Mucosa of stomach (tissue), 1 donor: ENCODE results near the gene ERP29.
"Not testable (repeated sequence)": the region's sequence is repeated elsewhere in the genome, so short reads cannot be mapped to it uniquely, and the experiment has no call there.

Experiments
- H3K27me3 ChIP-seq: one replicate; pipeline ENCODE4 v1.7.0; 2013; ENCODE audit warnings: mild to moderate bottlenecking, low read length; ENCODE audit not compliant: control insufficient read depth, insufficient read depth
- H3K36me3 ChIP-seq: one replicate; pipeline ENCODE4 v1.7.0; 2013; ENCODE audit warnings: low read length; ENCODE audit not compliant: control insufficient read depth, insufficient read depth
- H3K4me1 ChIP-seq: one replicate; pipeline ENCODE4 v1.7.0; 2013; ENCODE audit warnings: mild to moderate bottlenecking, low read length; ENCODE audit not compliant: control insufficient read depth, insufficient read depth
- H3K4me3 ChIP-seq: one replicate; pipeline ENCODE4 v1.7.0; 2013; ENCODE audit warnings: low read length
- H3K9ac ChIP-seq: one replicate; pipeline ENCODE4 v1.7.0; 2013; ENCODE audit warnings: mild to moderate bottlenecking, low read length, moderate library complexity
- H3K9me3 ChIP-seq: one replicate; pipeline ENCODE4 v1.7.0; 2013; ENCODE audit warnings: mild to moderate bottlenecking, low read length, moderate library complexity; ENCODE audit not compliant: control insufficient read depth
- donor health status: Pancreatic carcinoma.

ERP29 gene

DNA sequence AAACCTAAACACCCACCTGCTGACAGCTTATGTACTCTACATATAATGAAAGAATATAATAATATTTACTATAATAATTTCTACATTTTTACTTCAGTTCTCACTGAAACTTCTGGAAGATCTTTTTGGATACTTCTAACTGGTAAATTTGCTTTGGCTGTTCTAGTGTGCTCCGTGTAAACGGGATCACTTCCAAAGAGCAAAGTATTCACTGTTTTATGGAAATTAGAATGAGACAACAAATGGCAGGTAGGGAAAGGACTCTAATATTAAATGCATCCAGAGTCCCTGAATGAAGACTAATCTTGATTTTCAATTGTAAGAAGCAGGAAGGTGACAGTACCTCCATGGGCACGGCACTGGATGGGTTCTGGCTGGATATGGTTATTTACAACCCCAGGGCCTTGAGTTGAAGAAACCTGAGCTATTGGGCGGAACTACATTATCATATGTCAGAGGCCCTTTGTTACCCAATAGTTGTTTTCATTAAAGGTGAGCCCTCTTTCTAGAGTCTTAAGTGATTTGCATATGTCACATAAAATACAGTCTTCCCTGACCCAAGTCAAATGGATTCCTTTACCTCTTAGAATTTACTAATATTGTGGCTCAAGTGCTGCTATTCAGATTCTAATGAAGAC, 10.7 kb downstream of the ERP29 start:
- H3K4me1 ChIP-seq = no peaks in the 10 kb centered on the region
- no peaks in the 10 kb centered on the region for H3K27me3 ChIP-seq
- peaks cover 4% of the 10 kb centered on the region for H3K36me3 ChIP-seq
- no peak overlapping the region for H3K4me3 ChIP-seq
- no peaks in the 10 kb centered on the region for H3K9me3 ChIP-seq
- H3K9ac ChIP-seq = no peak overlapping the region

DNA sequence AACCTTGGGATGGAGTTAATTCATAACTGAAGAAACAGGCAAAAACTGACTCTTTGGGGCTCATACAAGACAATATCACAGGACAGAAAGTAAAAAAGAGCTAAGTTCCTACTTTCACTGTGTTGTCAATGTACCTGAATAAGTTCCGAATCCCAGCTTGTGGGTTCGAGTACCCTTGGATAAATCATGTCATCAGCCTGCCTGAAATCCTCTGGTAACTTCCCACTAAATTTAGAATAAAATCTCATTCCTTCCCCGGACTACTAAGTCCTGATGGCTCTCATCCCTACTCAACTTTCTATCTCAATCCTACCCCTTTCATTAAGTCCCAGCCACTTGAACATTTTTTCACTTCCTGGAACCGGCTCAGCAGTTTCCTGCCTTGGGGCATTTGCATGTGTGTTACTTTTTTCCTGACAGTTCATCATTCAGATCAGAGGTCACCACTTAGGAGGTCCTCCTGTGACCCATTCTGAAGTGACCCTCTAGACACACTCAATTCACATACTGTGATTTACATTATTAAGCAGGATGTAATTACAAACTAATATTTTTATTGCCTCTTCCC, 12.7 kb downstream of the ERP29 start:
- Histone ChIP-seq H3K4me3 (no peak overlapping the region), H3K9ac (no peak overlapping the region), H3K9me3 (no peaks in the 10 kb centered on the region), H3K27me3 (no peaks in the 10 kb centered on the region), H3K36me3 (peaks cover 4% of the 10 kb centered on the region), H3K4me1 (no peaks in the 10 kb centered on the region)

DNA sequence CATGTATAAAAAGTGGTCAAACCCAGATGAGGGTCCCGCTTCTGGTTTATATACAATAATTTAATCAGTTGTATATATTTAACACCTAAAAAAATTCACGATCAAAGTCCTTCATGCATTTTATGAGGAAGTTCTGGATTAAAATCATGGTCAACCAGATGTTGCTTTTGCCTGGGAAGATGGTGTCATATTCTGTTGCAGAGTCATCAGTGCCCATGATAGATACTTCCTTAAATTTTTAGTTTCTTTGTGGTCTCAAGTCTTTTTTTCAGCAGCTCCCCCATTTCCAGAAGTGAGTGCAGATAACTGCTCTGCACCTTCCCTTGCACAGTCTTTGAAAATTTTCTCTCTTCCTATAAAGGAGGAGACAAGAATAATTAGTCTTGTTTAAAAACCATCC, 16.1 kb downstream of the ERP29 start:
- no peaks in the 10 kb centered on the region for H3K27me3 ChIP-seq
- no peak overlapping the region for H3K9ac ChIP-seq
- H3K36me3 ChIP-seq = peaks cover 6% of the 10 kb centered on the region

DNA sequence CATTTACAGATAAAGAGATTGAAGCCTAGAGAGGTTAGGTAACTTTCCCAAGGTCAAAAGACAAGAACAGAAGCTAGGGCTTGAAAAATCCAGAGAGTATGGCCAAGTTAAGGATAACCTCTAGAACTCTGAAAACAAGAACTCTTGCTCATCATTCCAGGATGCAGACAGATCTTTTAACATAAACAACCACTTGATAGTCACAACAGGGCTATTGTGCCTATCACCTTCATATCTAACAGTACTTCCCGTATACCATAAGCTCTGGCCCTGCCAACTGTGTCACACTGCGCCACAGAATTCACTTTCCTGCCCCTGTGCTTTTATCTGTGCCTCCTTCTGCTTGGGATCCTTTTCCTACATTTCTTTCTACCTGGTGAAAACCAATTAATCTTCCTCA, 18.2 kb downstream of the ERP29 start:
- Histone ChIP-seq H3K27me3 (no peaks in the 10 kb centered on the region), H3K36me3 (peaks cover 6% of the 10 kb centered on the region), H3K9me3 (no peaks in the 10 kb centered on the region), H3K4me1 (no peaks in the 10 kb centered on the region), H3K4me3 (no peak overlapping the region), H3K9ac (no peak overlapping the region)

More for the DNA sequence above, 16.1 kb downstream of the ERP29 start:
- Histone ChIP-seq H3K9me3 (no peaks in the 10 kb centered on the region), H3K4me3 (no peak overlapping the region), H3K4me1 (no peaks in the 10 kb centered on the region)

DNA sequence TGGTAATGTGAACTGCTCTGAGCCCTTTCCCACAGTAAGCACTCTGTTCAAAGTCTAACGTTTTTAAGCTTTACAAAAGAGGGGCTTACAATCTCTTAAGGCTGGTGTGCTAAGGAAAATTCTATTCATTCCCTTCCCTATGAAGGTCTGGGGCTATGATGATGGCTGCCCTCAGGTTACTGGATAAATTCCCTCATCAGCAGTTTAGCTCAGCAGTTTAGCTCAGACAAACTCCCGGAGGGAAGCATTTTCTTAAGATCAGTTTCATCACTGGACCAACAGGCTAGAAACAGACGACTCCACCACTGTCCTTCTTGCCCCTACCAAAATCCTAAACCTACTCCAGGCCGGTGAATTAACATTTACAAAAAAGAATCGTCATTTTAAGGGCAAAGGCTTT, 19.1 kb downstream of the ERP29 start:
- H3K36me3 ChIP-seq = peaks cover 6% of the 10 kb centered on the region

DNA sequence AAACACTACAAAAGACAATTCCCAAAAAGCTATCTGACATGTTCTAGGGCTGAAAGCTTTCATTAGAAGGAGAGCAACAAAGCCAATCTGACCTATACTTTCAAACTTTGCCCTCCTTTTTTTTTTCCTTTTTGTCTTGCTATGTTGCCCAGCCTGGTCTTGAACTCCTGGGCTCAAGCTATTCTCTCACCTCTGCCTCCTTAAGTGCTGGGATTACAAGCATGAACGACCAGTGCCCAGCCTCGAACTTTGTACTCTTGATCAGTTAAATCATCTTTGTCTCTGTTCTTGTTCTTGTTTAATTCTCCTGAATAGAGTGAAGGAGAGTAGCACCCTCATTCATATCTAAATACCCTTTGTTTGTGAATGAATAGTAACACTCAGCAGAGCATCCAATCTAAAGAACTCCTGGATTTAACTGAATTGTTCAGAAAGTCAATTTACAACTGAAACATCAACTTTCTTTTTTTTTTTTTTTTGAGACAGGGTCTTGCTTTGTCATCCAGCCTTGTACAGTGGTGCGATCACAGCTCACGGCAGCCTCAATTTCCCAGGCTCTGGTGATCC, 22.1 kb downstream of the ERP29 start:
- H3K9ac ChIP-seq = no peak overlapping the region
- no peaks in the 10 kb centered on the region for H3K9me3 ChIP-seq
- H3K4me3 ChIP-seq = no peak overlapping the region
- no peaks in the 10 kb centered on the region for H3K4me1 ChIP-seq
- no peaks in the 10 kb centered on the region for H3K27me3 ChIP-seq
- peaks cover 6% of the 10 kb centered on the region for H3K36me3 ChIP-seq

More for the DNA sequence above, 19.1 kb downstream of the ERP29 start:
- Histone ChIP-seq H3K4me1 (no peaks in the 10 kb centered on the region), H3K9ac (no peak overlapping the region), H3K4me3 (no peak overlapping the region), H3K27me3 (no peaks in the 10 kb centered on the region), H3K9me3 (no peaks in the 10 kb centered on the region)

DNA sequence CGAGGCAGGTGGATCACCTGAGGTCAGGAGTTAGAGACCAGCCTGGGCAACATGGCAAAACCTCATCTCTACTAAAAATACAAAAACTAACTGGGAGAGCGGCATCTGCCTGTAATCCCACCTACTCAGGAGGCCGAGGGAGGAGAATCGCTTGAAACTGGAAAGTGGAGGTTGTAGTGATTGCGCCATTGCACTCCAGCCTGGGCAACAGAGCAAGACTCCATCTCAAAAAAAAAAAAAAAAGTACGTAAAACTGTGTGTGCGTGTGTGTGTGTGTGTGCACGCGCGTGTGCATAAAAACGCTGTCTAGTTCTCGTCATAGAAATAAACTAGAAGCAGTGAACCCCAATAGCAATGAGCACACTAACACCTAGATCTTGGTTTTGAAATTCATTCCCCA, 23.4 kb downstream of the ERP29 start:
- H3K9me3 ChIP-seq, H3K4me3 ChIP-seq, H3K9ac ChIP-seq, H3K4me1 ChIP-seq, H3K36me3 ChIP-seq, H3K27me3 ChIP-seq: not testable (repeated sequence)

DNA sequence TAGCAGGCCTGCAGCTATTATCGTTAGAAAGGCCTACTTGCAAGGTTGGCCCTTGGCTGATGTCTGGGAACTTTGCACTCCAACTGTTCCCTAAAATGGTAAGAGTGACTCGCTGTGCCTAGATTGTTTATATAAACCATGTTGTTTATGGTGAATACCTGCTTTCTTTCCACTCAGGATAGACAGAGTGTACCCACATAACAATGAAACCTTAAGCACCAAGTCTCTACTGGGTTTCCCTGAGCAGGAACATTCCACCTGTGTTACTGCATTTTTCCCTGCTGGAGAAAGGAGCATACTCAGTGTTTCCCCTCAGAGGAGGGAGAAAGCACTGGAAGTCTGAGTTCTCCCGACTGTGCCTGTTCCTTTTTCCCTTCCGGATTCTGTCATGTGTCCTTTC, 32.8 kb downstream of the ERP29 start:
- Histone ChIP-seq H3K4me3 (no peak overlapping the region), H3K9me3 (no peaks in the 10 kb centered on the region), H3K36me3 (peaks cover 7% of the 10 kb centered on the region), H3K27me3 (no peaks in the 10 kb centered on the region), H3K9ac (no peak overlapping the region), H3K4me1 (no peaks in the 10 kb centered on the region)

DNA sequence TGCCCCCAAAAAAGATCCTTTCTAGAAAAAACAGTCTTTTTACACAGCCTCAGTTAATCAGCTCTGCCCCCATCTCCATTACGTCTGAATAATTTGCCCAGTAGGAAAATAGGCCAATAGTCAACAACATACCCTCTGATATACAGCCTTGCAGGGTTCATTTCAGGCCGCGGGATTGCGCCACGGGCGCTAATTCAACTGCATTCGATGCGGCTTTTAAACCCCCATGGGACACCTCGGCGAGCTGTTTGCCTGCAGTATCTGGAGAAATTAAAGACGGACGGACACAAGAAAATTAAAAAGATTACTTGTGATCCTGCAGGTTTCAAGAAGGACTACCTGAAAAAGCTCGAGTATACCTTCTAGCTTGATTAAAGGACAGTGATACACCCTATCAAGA, 36.1 kb downstream of the ERP29 start:
- no peaks in the 10 kb centered on the region for H3K36me3 ChIP-seq
- H3K4me1 ChIP-seq = no peaks in the 10 kb centered on the region

DNA sequence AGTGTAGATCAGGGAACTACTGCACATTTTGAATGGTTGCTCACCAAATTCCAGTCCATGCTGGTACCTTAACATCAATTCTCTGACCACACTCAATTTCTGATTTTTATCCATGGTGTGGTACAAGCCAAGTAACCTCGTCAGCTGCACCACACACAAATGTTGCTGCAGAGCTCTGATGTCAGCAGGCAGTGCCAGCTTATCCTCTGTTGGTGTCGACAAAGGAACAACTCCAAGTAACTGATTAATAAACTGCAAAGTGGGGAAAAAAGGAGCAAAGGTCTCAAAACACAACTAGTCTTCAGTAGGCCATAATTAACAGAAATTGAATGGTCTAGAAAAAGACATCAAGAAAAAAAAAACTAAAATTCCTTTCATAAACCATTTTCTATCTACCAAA, 47.9 kb downstream of the ERP29 start:
- Histone ChIP-seq H3K9me3 (no peaks in the 10 kb centered on the region), H3K9ac (no peak overlapping the region), H3K4me1 (no peaks in the 10 kb centered on the region), H3K27me3 (no peaks in the 10 kb centered on the region), H3K36me3 (no peaks in the 10 kb centered on the region), H3K4me3 (no peak overlapping the region)

More for the DNA sequence above, 36.1 kb downstream of the ERP29 start:
- Histone ChIP-seq H3K4me3 (no peak overlapping the region), H3K9ac (no peak overlapping the region), H3K27me3 (no peaks in the 10 kb centered on the region), H3K9me3 (no peaks in the 10 kb centered on the region)

DNA sequence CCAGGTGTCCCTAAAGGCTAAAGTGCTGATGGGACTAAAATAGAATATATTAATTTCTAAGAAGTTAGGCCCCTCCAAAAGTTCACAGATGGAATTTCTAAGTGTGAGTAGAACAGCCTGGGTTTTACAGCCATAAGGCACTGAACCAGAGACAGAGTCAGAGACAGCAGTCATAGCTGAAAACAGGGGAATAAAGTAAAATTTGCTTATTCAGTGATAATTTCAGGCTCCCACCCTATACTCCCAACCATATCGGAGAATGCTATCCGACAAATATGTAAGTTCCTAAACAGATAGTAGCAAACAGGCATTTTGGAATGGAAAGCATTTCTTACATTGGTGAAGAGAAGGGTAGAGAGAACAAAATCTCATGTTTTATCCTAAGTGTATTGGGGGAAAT, 50.0 kb downstream of the ERP29 start:
- no peak overlapping the region for H3K4me3 ChIP-seq
- H3K9ac ChIP-seq = no peak overlapping the region
- no peaks in the 10 kb centered on the region for H3K27me3 ChIP-seq
- no peaks in the 10 kb centered on the region for H3K4me1 ChIP-seq
- H3K36me3 ChIP-seq = peaks cover 6% of the 10 kb centered on the region
- H3K9me3 ChIP-seq = no peaks in the 10 kb centered on the region

DNA sequence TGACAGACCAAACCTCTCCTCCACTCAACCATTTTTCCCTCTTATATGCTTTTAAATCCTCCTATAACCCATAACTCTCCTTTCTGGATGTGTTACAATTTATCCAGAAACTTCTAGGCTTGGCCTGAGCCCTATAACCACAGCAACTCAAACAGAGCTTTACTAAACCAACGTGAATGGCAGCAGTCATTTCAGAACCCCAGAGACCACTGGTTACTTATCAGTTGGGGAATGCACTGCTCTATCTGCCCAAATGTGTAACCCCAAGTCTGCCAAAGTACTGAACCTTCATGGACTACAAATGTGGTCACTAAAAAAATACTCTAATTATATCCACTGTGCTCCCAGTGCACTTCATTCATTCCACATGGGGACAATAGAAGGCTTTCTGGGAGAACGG, 53.3 kb downstream of the ERP29 start:
- H3K4me1 ChIP-seq = no peaks in the 10 kb centered on the region
- no peak overlapping the region for H3K9ac ChIP-seq
- no peaks in the 10 kb centered on the region for H3K27me3 ChIP-seq
- H3K4me3 ChIP-seq = no peak overlapping the region
- peaks cover 6% of the 10 kb centered on the region for H3K36me3 ChIP-seq
- H3K9me3 ChIP-seq = no peaks in the 10 kb centered on the region
